Testis (tissue), 3 donors: ENCODE measurements around the gene AASS. TPM values are rescaled to one million over a fixed set of nuclear protein-coding genes. Genes with fewer than 3 reads are reported as not detected.

Experiments used
- DNase-seq: peaks from one replicate; pipeline ENCODE4 v3.0.0-alpha.2; 2019
- H3K27ac ChIP-seq, 2 donors: fragments of 200-600 bp; sonication (generic); one replicate each; pipeline ENCODE4 v1.5.1; 2019
- H3K27me3 ChIP-seq: fragments of 200-600 bp; sonication (generic); one replicate; pipeline ENCODE4 v1.5.1; 2019
- H3K36me3 ChIP-seq: fragments of 200-600 bp; sonication (generic); one replicate; pipeline ENCODE4 v1.5.1; 2017; ENCODE audit warnings: low read depth; ENCODE audit errors: missing control alignments
- H3K4me1 ChIP-seq: fragments of 200-600 bp; sonication (generic); one replicate; pipeline ENCODE4 v1.5.1; 2019
- H3K4me3 ChIP-seq, 2 donors: fragments of 200-600 bp; sonication (generic); one replicate each; pipeline ENCODE4 v1.5.1; 2017 to 2019
- H3K9me3 ChIP-seq: fragments of 200-600 bp; sonication (generic); one replicate; pipeline ENCODE4 v1.5.1; 2017
- POLR2A ChIP-seq: fragments of 450-650 bp; IDR thresholded peaks from one replicate; pipeline ENCODE4 v1.6.1; 2017; ENCODE audit warnings: antibody characterized with exemption, mild to moderate bottlenecking, moderate library complexity
- WGBS, 2 donors: methylation state at CpG; one replicate each; pipeline ENCODE4 v1.1.5; 2018; 5-methylcytosine and 5-hydroxymethylcytosine counted together
- intact Hi-C: fragments of 100-400 bp; cut with DNase I; formaldehyde crosslinking; loops from one replicate; pipeline ENCODE4 v1.15.1; 2023; ENCODE audit warnings: low total_unique reads
- polyA plus RNA-seq: library from polyadenylated mRNA; stranded (reverse); fragments of 350-450 nt; fragmentation: Illumina TruSeq; extraction: RNeasy Lipid Tissue Mini Kit (QIAGEN cat#74804); gene quantifications from one replicate; pipeline ENCODE4 v1.2.3, GENCODE V29; 2014; ENCODE audit warnings: low read depth, low replicate concordance; ENCODE audit not compliant: insufficient read depth
- total RNA-seq, 2 donors: library from RNA; depleted of rRNA; stranded (reverse); fragments of >200 nt; gene quantifications; one replicate each; pipeline ENCODE4 v1.2.3, GENCODE V29; 2016
- TF ChIP-seq, protein P1 (sequence below), 3 experiments: fragments of 450-650 bp in 2 of 3; fragments of 200-600 bp in 1 of 3; sonication (generic) in 1 of 3; IDR thresholded peaks; one replicate each; pipeline ENCODE4 v1.5.1; 2016 to 2019; ENCODE audit warnings: antibody characterized with exemption in 3 of 3, mild to moderate bottlenecking in 2 of 3, moderate library complexity in 1 of 3

The AASS gene
- total and polyA plus RNA-seq, 3 donors from 2014 or later, result 7.5 to 29.8 (median 29.3) TPM

DNA sequence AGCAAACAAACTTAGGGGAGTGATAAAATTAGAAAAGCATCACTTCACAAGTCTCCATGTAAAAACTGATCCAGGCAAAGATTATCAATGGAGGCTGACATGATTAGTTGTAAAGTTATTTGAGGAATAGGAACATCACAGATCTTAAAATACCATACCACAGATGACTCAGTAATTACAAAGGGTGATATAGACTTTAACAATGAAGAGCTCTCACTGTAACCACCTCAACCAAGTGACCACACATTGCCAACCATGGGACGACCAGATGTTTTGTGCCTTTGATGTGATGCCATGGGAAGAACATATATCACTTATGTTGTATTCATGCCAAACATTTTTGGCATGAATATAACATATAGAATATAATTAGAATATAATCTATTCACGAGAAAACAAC lies 11.7 kb downstream of the AASS start:
- no peaks in the 10 kb centered on the region for H3K4me1 ChIP-seq
- TF ChIP-seq POLR2A, result no peak
- TF ChIP-seq, protein P1, sequence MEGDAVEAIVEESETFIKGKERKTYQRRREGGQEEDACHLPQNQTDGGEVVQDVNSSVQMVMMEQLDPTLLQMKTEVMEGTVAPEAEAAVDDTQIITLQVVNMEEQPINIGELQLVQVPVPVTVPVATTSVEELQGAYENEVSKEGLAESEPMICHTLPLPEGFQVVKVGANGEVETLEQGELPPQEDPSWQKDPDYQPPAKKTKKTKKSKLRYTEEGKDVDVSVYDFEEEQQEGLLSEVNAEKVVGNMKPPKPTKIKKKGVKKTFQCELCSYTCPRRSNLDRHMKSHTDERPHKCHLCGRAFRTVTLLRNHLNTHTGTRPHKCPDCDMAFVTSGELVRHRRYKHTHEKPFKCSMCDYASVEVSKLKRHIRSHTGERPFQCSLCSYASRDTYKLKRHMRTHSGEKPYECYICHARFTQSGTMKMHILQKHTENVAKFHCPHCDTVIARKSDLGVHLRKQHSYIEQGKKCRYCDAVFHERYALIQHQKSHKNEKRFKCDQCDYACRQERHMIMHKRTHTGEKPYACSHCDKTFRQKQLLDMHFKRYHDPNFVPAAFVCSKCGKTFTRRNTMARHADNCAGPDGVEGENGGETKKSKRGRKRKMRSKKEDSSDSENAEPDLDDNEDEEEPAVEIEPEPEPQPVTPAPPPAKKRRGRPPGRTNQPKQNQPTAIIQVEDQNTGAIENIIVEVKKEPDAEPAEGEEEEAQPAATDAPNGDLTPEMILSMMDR (IDR thresholded peaks at IDR 0.05), result no peak
- H3K9me3 ChIP-seq, result no peaks in the 10 kb centered on the region
- 75 to 81% methylated on average over 2 of the region's 2 CpGs for WGBS, 2 donors
- H3K36me3 ChIP-seq, result no peaks in the 10 kb centered on the region
- no peak for DNase-seq
- intact Hi-C loops, result no loop called here
- no peak overlapping the region for H3K4me3 ChIP-seq
- H3K27ac ChIP-seq, result no peak overlapping the region
- H3K27me3 ChIP-seq, result no peaks in the 10 kb centered on the region

DNA sequence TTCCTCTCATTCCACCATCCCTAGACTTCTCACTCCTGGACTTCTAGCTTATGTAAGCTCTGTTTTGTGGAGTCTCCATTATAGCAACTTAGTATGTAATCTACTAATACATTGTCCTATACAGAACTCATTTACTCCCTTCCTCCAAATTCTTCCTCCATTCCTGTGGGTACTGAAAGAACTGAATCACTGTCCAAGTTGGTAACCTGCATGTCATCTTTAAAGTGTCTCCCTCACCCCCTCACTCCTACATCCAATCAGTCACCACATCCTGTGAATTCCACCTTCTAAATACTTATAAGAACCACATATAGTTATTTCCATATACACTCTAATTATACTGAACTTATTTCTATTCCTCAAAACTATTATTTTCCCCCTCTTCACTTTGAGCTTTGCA lies 20.3 kb downstream of the AASS start:
- no peak overlapping the region for H3K27ac ChIP-seq
- no peaks in the 10 kb centered on the region for H3K4me1 ChIP-seq
- no peaks in the 10 kb centered on the region for H3K36me3 ChIP-seq
- H3K27me3 ChIP-seq, result no peaks in the 10 kb centered on the region
- intact Hi-C loops, result no loop called here
- no peaks in the 10 kb centered on the region for H3K9me3 ChIP-seq
- DNase-seq, result no peak
- no peak overlapping the region for H3K4me3 ChIP-seq
- TF ChIP-seq, protein P1 (IDR thresholded peaks at IDR 0.05), result no peak

DNA sequence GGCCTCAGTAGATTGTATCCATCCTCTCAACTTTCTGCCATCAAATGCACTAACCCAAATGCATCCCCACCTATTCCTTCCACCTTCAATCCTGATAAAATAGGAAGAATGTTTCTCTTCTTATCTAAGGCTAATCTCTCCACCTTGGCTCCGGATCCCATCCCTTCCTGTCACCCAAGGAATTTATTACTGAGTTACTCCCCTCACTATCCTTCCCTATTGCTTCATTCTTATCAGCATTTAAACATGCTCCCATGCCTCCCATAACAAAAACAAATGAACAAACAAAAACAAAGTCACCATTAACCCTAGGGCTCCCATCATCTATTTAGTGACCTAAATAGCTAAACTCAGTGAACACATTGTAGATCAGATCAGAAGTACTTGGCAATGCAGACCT lies 25.3 kb downstream of the AASS start:
- H3K27ac ChIP-seq, result no peak overlapping the region
- no peak for DNase-seq
- WGBS, 2 donors, result 24 to 52% methylated on average over 1 of the region's 1 CpG
- H3K4me3 ChIP-seq, result no peak overlapping the region
- H3K36me3 ChIP-seq, result no peaks in the 10 kb centered on the region
- no peak for TF ChIP-seq POLR2A
- TF ChIP-seq, protein P1 (IDR thresholded peaks at IDR 0.05), result no peak
- H3K9me3 ChIP-seq, result no peaks in the 10 kb centered on the region
- no peaks in the 10 kb centered on the region for H3K4me1 ChIP-seq
- H3K27me3 ChIP-seq, result no peaks in the 10 kb centered on the region
- intact Hi-C loops, result no loop called here

DNA sequence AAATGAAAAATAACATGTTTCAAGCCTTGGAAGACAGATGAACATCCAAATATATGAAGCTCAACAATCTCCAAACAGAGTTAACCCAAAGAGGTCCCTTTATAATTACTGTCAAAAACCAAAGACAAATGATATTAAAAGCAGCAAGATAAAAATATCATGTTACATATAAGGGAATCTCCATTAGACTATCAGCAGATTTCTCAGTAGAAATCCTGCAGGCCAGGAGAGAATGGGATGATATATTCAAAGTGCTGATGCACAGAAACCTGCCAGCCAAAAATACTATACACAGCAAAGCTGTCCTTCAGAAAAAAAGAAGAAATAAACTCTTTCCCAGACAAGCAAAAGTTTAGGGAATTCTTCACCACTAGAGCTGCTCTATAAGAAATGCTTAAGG lies 41.0 kb downstream of the AASS start:
- no peak overlapping the region for H3K27ac ChIP-seq
- no peak overlapping the region for H3K4me3 ChIP-seq
- no peak for TF ChIP-seq POLR2A
- TF ChIP-seq, protein P1 (IDR thresholded peaks at IDR 0.05), result no peak
- intact Hi-C loops, result no loop called here
- H3K9me3 ChIP-seq, result no peaks in the 10 kb centered on the region
- H3K36me3 ChIP-seq, result no peaks in the 10 kb centered on the region
- no peaks in the 10 kb centered on the region for H3K4me1 ChIP-seq
- no peak for DNase-seq
- H3K27me3 ChIP-seq, result no peaks in the 10 kb centered on the region

DNA sequence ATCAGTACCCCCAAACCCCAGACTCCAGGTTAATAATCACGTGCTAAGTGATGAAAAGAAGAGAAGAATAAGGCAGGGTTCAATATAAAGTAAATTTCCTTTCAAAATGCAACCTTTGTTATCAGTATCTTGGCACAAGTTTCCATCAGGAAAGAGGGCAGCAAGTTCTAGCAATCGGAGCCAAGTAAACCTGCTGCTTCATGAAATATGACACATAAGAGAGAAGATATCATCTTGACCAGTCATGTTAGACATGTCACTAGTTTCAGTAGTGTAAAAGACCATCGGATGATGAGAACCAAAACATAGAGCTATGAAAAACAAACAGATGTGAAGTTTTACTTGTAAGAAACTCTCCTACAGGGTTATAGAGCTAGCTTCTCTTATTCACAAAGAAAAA lies 44.0 kb downstream of the AASS start:
- no peak for TF ChIP-seq POLR2A
- TF ChIP-seq, protein P1 (IDR thresholded peaks at IDR 0.05), result no peak
- no peak overlapping the region for H3K27ac ChIP-seq
- intact Hi-C loops, result no loop called here
- no peak for DNase-seq
- H3K27me3 ChIP-seq, result no peaks in the 10 kb centered on the region
- no peaks in the 10 kb centered on the region for H3K4me1 ChIP-seq
- no peaks in the 10 kb centered on the region for H3K36me3 ChIP-seq
- no peak overlapping the region for H3K4me3 ChIP-seq
- no peaks in the 10 kb centered on the region for H3K9me3 ChIP-seq
- WGBS, 2 donors, result 73 to 75% methylated on average over 3 of the region's 3 CpGs
